GM18868 (cell line): ENCODE data around the gene HEATR5A.
A peak's percentile ranks its signal among the peaks of the same experiment; 100 is the strongest.
"Not testable (repeated sequence)": the region's sequence is repeated elsewhere in the genome, so short reads cannot be mapped to it uniquely, and the experiment has no call there.

Source experiments
- ATAC-seq: cut with Tn5 transposase; IDR thresholded peaks from one replicate; pipeline ENCODE4 v1.9.1; 2021; ENCODE audit warnings: mild to moderate bottlenecking, moderate library complexity; ENCODE audit not compliant: unreplicated experiment

Gene HEATR5A

DNA sequence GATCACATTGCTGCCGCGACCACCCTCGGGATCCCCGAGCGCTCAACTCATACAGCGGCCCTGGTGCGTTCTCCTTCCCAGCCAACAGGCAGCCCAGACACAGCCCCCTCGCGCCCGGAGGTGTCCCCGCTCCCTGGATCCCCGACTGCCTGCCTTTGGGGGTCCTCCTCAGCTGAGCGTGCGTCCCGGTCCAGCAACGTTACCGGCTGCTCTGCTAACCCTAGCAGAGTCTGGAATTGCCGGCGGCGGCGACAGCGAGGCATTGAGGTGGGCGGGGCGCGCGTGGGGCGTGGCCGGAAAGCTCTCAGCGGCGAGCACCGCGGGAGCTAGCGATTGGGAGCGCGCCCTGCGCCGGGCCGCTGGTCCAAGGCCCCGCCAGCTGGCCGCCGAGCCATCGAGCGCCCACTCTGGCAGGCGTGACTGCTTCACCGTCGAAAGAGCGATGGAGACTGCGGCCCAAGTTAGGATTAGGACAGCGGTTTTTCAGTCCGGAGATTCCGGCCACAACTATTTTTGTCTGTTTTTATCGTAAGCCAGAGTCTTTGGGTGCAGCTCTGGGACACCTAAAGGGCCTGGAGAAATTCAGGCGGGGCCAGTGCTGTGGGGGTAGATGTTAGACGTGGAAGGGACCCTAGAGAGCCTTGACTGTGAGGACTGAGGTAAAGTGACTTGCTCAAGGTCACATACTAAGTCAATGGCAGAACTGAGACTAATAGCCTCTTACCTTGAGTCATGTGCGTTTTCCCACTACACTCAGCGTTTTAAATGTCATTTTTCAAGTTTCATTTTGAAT lies at the start of gene HEATR5A:
TSS of gene HEATR5A (minus strand) at position 232 of the 793 bp plus-strand sequence. CDS start 17,575 bp downstream, outside the sequence.
- ATAC-seq, result peak; percentile 98

DNA sequence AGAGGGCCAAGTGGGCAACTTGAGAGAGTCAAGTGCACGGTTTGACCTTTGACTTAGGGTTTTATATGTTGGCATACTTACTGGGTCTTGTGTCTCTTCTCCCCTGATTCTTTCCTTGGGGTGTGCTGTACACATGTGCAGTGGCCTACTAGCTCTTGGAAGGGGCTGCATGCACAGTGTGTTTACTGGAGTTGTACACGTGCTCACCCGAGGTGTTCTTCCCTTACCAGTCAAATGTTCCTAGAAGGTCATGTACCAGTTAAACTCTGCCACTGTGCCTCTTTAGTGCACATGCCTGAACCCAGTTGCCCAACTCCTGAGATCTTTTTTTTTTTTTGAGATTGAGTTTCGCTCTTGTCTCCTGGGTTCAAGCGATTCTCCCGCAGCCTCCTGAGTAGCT lies 46.2 kb upstream of the HEATR5A start:
- no peak for ATAC-seq

DNA sequence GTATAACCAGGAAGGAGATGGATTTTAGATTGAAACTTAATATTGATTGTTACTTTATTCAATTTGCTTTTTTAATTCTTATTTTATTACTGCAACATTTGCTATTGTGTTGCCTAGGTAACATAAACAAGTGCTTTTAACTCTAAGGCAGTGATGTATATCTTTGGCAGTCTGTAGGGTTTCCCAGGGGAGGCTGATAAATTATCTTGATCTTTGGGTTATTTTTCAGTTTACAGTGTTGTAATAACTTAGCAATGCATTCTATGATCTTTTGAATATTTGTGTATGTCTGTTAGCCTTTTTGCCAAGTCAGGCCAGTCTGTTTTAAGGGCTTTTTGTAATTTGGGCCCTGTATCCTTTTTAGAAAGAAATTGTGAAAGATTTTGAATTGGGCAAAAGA lies 44.8 kb upstream of the HEATR5A start:
- no peak for ATAC-seq

DNA sequence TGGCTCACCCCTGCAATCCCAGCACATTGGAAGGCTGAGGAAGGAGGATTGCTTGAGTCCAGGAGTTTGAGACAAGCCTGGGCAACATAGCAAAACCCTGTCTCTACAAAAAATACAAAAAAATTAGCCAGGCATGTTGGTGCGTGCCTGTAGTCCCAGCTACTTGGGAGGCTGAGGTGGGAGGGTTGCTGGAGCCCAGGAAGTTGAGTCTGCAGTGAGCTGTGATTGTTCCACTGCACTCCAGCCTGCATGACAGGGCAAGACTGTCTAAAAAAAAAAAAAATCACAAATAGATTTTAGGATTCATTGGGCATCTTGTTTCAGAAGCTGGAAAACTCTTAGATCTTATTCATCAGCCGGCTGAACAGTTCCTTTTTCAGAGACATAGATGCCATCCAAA lies 42.1 kb upstream of the HEATR5A start:
- ATAC-seq, result not testable (repeated sequence)

DNA sequence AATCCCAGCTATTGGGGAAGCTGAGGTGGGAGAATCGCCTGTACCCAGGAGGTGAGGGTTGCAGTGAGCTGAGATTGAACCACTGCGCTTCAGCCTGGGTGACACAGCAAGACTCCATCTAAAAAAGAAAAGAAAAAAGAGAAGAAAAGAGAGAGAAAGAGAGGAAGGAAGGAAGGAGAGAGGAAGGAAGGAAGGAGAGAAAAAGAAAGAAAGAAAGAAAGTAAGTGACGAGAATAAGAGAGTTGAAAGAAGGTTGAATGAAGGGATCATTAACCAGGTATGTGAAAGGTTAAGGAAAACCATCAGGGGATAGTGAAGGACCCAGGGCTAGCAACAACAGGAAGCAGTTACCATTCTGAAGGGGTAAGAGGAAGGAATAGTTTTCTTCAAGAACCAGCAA lies 41.2 kb upstream of the HEATR5A start:
- ATAC-seq, result no peak

DNA sequence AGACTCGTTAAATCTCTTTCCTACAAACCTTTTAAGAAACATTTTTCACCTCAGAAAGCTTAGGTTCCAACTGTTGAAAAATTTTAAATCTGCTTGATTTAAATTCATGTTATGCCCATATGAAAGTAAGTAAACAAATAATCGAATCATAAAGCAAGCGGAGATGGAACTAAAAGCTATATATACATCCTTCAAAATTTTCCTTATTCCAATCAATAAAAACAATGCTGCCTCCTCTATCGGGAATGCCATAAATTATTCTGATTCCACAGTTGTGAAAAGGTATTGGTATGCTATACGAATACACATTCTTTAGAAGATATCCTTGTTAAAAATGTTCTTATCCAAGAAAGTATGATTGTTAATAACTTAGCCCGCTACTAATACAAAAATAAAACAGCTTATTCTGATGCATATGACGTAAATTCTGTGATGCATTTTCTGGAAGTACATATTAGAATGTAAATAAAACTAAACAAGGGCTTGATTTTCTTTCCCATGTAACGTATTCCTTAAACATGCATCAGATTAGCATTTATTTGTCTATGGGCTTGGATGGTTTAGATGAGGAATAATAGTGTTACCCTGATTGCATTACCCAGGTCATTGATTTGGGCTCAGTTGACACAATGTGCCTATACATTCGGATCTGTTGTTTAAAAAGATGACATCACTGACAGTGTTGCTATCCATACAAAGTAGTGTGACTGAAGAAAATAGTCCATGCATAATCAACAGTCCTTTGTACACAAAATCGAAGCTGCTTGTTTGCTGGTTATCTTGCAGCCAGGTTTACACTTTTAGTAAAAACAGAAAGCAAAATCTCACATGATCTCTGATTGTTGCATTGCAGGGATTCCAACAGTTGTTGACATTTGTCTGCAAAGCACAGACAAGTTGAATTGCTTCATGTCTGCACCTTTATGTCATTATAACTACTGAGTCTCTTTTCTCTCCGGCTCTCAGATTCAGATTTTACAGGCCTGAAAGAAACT lies 37.6 kb upstream of the HEATR5A start:
- no peak for ATAC-seq

DNA sequence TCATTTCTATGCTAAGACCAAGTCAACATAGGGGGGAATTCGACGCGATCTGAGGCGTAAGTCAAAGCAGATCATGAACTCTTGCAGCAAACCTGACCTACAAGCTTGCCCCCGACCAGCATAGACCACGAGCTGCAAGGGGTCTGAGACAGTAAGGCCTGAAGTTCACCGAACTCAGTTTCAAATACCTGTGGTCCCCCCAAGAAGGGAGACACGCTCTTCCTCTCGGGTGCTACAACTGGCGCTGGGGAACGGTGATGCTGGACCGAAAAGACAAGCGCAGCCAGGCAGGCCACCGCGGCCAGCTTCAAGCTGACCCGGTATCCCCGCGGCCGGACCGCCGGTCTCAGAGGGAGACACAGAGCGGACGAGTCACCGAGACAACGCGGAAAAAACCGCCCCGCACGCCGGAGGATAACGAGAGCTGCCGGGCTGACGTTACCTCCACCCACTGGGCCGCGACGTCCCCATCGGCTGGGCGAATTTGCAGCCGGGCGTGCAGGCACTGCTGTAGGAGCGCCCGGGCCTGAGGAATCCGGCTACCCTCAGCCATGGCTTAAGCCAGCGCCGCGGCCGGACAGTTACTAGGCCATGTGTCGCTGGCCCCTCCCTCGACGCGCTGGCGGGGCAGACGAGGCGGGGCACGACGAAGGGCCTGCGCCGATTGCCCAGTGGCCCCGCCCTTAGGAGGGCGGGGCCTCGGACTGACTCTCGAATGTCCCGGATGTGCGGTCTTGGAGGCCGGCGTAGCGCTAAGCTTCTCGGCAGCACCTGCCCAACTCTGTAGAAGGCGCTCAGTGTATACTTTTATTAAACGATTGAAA lies 36.7 kb upstream of the HEATR5A start, which contains the start of gene DTD2:
TSS of gene DTD2 (minus strand) at position 666 of the 824 bp plus-strand sequence. CDS start at position 553, 113 bp downstream.
- ATAC-seq, result peak; percentile 98

DNA sequence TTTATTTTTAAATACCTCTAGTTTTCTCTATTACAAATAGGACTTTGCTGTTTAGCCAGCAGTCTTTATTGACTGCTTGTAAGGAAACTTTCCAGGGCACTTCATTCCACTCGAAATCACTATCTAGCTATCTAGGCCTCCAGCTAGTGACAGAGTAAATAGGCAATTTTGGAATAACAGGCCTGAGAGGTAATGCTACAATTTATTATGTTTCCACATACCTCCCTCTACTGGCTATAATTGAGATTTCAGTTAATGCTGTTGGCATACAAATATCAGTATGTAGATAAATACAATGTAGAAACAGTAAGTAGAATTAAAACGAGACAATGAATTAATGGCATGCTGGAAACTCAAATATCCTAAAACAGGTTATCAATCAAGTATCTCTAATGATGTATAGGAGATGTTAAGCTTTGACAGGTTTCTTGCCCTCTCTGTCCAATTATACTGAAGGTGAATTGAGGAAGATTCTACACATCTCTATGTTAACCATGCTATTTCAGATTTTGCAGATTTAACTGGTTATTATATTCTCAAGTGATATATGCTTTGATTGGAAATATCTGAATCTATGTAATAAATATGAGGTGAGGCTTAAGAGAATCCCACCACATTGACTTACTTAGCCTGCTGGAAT lies 29.7 kb upstream of the HEATR5A start:
- ATAC-seq, result peak; percentile 82

DNA sequence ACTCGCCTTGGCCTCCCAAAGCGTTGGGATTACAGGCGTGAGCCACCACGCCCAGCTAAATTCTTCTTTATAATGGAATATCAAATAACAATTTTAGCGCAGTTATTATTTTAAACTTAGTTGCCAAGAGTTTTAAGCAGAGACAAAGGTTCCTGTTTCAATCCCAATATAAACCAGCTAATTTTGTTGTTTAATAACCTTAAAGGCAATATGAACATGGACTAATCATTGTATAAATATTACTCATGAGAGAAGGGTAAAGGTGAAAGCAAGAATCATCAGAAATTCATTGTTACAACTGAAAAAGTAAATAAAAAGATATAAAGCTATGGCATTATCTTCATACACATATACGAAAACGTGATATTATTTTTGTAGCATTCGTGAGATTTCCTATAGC lies 28.8 kb upstream of the HEATR5A start:
- ATAC-seq, result no peak

DNA sequence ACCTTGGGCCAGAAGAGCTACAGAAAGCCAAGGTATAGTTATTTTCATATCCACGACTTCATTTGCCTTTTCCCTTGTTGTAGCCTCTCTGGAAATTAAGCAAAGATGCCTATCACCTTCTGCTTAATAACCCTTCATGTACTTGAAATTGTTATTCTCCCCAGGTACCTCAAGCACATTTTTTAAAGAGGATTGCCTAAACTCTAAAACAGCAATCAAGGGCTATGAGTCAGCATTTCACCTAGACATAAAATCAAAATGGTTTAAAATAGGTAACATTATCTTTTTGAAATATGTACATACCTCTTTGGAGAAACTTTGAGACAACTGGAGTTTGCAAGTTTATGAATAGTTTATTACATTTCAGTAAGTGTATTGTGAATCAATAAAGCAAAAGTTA lies 25.4 kb upstream of the HEATR5A start:
- ATAC-seq, result no peak

DNA sequence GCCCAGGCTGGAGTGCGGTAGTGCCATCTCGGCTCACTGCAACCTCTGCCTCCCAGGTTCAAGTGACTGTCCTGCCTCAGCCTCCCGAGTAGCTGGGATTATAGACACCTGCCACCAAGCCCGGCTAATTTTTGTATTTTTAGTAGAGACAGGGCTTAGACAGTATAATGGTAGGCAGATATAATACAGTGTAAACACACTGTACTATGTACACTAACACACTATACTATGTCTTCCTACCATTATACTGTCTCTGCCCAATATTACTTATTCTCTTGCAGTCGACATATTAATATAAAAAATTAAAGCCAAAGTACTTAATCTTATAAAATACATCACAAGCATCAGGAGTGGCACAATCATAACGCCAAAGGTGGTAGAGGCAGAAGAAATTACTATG lies 21.9 kb upstream of the HEATR5A start:
- ATAC-seq, result no peak

DNA sequence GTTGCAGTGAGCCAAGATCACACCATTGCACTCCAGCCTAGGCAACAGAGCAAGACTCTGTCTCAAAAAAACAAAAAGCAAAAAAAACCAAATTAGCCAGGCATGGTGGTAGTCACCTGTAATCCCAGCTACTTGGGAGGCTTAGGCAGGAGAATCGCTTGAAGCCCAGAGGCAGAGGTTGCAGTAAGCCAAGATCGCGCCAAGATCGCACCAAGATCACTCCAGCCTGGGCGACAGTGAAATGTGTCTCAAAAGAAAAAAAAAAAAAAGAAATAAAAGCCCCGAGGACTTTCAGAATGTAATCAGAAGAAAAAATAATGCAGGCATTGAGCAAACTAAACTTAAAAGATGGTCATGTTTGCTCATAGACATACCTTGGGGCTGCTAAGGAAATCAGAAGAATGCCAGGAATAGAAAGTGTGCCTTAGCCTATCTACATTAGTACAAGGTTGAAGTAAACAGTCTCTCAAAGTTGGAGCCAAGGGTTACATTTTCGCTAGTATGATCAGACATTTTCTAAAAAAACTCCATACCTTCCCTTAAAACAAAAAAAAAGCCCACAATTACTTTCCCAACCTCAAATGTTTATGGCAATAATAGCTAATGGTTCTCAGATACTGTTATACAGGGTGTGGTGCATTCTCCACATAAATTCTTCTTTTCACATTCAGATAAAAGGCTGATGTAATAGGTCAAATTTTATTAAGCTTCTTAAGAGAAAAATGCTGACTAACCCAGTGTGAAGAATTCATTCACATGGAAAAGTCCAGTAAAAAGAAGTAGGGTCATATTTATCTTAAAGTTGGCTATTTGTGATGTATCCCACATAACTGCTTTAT lies 21.1 kb upstream of the HEATR5A start:
- ATAC-seq, result no peak

DNA sequence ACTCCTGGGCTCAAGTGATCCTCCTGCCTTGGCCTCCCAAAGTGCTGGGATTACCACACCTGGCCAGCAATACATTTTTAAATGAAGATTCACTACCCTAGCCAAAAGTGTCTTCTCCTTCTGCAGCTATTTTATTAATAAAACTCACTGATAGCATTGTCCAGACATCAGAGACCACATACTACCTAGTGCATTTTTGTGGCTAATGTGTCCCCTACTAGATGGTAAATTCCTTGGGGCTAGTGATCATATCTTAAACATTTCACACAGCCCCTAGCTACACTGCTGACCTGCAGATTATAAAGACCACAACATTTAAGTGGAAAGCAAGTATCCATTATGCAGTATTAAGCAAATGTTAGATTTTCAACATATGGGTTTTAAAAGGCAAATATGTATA lies 19.9 kb upstream of the HEATR5A start:
- ATAC-seq, result no peak

DNA sequence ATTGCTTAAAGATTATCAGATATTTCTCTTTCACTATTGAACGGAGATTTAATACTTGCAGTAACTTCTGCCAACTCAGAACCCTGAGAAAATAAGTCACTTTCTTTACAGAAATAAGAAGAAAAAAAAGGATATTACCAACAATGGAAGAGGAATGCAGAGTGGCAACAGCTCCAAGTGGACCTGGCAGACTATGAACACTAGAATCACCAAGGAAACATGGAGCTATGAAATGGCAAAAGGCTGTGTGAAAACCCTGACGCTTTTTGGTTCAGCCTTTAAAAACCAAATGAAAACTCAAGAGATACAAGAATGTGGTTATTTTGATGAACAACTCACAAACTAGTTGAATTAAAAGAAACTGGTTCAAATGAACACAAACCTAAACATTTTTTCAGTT lies 19.2 kb upstream of the HEATR5A start:
- ATAC-seq, result no peak

DNA sequence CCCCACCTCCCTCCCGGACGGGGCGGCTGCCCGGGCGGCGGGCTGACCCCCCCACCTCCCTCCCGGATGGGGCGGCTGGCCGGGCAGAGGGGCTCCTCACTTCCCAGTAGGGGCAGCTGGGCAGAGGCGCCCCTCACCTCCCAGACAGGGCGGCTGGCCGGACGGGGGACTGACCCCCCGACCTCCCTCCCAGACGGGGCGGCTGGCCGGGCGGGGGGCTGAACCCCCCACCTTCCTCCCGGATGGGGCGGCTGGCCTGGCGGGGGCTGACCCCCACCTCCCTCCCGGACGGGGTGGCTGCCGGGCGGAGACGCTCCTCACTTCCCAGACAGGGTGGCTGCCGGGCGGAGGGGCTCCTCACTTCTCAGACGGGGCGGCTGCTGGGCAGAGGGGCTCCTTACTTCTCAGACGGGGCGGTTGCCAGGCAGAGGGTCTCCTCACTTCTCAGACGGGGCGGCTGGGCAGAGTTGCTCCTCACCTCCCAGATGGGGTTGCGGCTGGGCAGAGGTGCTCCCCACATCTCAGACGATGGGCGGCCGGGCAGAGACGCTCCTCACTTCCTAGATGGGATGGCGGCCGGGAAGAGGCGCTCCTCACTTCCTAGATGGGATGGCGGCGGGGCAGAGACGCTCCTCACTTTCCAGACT lies 16.8 kb upstream of the HEATR5A start:
- ATAC-seq, result not testable (repeated sequence)

DNA sequence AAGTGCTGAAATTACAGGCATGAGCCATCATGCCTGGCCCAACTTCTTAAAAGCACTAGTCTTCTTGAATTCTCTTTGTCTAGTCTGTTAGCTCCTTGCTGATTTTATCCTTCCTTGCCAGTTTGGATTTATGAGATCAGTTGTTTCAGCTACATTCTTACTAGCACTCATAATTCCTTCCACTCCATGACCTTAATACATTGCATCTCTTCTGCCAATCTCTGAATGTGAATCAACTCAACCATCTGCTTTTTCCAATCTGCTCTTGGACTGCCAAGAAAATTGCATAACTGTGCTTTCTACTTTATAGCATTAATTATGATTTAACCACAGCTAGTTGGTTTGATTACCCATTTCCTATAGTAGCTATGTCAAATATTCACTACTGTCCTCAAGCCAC lies 14.9 kb upstream of the HEATR5A start:
- ATAC-seq, result no peak

DNA sequence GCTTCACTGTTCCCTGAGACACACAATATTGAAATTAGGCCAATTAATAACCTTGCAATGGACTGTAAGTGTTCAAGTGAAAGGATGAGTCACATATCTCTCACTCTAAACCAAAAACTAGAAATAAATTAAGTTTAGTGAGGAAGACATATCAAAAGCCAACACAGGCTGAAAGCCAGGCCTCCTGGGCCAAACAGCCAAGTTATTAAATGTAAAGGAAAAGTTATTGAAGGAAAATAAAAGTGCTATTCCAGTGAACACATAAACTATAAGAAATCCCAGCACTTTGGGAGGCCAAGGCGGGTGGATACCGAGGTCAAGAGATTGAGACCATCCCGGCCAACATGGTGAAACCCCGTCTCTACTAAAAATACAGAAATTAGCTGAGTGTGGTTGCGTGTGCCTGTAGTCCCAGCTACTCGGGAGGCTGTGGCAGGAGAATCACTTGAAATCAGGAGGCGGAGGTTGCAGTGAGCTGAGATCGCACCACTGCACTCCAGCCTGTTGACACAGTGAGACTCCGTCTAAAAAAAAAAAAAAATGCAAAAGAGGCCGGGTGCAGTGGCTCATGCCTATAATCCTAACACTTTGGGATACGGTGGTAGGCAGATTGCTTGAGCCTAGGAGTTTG lies 10.4 kb upstream of the HEATR5A start:
- no peak for ATAC-seq

DNA sequence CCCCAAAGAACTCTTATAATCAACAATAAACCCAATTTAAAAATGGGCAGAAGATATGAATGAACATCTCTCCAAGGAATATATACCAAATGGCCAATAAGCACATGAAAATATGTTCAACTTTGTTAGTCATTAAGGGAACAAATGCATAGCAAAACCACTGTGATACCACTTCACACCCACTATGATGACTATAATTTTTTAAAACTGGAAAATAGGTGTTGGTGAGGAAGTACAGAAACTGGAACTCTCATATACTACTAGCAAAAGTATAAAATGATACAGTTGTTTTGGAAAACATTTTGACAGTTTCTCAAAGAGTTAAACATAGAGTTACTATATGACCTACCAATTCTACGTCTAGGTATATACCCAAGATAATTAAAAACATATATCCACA lies 9.4 kb upstream of the HEATR5A start:
- ATAC-seq, result no peak
